ENCODE data around the gene ZNF579.

GRCh38 chr19:55620410-55621204 is 40.0 kb upstream of the ZNF579 start:
- TF ChIP-seq CTCF (conservative IDR thresholded peaks at IDR 0.05 in 1 of 2, IDR thresholded peaks at IDR 0.05 in 1 of 2; ENCODE audit: extremely low read depth in 1 of 2, insufficient read depth in 1 of 2, low read depth in 1 of 2, low read length in 2 of 2) (no peak), EZH2 (IDR thresholded peaks at IDR 0.05; ENCODE audit: borderline replicate concordance, low read length) (no peak)

Measured in mammary epithelial cell (primary cell).